Measurements from ENCODE around the gene FAM120B.
"Not testable (repeated sequence)": the region's sequence is repeated elsewhere in the genome, so short reads cannot be mapped to it uniquely, and the experiment has no call there.

Gene FAM120B

GRCh38 chr6:170317076-170317475 lies 10.5 kb downstream of the FAM120B start:
- no peak for TF ChIP-seq CTCF (IDR thresholded peaks at IDR 0.05; ENCODE audit: borderline replicate concordance, insufficient read depth, low read depth, low read length)
- no peak overlapping the region for H3K4me3 ChIP-seq (ENCODE audit: low read depth, low read length)

- TF ChIP-seq CTCF (IDR thresholded peaks at IDR 0.05; ENCODE audit: borderline replicate concordance, insufficient read depth, low read depth, low read length) = no peak
- no peak overlapping the region for H3K4me3 ChIP-seq (ENCODE audit: low read depth, low read length)
Measured at GRCh38 chr6:170317718-170318117, 11.2 kb downstream of the FAM120B start.

- no peak overlapping the region for H3K4me3 ChIP-seq (ENCODE audit: low read depth, low read length)
- no peak for TF ChIP-seq CTCF (IDR thresholded peaks at IDR 0.05; ENCODE audit: borderline replicate concordance, insufficient read depth, low read depth, low read length)
Measured at GRCh38 chr6:170329321-170329720, 22.8 kb downstream of the FAM120B start.

- H3K4me3 ChIP-seq (ENCODE audit: low read depth, low read length) = not testable (repeated sequence)
Measured at GRCh38 chr6:170335199-170335598, 28.6 kb downstream of the FAM120B start.

GRCh38 chr6:170344631-170345576 lies 38.3 kb downstream of the FAM120B start:
- TF ChIP-seq CTCF (IDR thresholded peaks at IDR 0.05; ENCODE audit: borderline replicate concordance, insufficient read depth, low read depth, low read length) = no peak
- no peak overlapping the region for H3K4me3 ChIP-seq (ENCODE audit: low read depth, low read length)

- TF ChIP-seq CTCF (IDR thresholded peaks at IDR 0.05; ENCODE audit: borderline replicate concordance, insufficient read depth, low read depth, low read length) = no peak
- no peak overlapping the region for H3K4me3 ChIP-seq (ENCODE audit: low read depth, low read length)
Measured at GRCh38 chr6:170345662-170346061, 39.1 kb downstream of the FAM120B start.

GRCh38 chr6:170346649-170347048 lies 40.1 kb downstream of the FAM120B start:
- TF ChIP-seq CTCF (IDR thresholded peaks at IDR 0.05; ENCODE audit: borderline replicate concordance, insufficient read depth, low read depth, low read length) = no peak
- no peak overlapping the region for H3K4me3 ChIP-seq (ENCODE audit: low read depth, low read length)

All from GM12875 (cell line).